HG03432 (cell line): Measurements from ENCODE around the gene KCNK6.
"Not testable (repeated sequence)": the region's sequence is repeated elsewhere in the genome, so short reads cannot be mapped to it uniquely, and the experiment has no call there.

ENCODE experiments used
- ATAC-seq: cut with Tn5 transposase; IDR thresholded peaks from one replicate; pipeline ENCODE4 v1.9.1; 2021; ENCODE audit warnings: mild to moderate bottlenecking, moderate library complexity; ENCODE audit not compliant: unreplicated experiment

Gene KCNK6

DNA sequence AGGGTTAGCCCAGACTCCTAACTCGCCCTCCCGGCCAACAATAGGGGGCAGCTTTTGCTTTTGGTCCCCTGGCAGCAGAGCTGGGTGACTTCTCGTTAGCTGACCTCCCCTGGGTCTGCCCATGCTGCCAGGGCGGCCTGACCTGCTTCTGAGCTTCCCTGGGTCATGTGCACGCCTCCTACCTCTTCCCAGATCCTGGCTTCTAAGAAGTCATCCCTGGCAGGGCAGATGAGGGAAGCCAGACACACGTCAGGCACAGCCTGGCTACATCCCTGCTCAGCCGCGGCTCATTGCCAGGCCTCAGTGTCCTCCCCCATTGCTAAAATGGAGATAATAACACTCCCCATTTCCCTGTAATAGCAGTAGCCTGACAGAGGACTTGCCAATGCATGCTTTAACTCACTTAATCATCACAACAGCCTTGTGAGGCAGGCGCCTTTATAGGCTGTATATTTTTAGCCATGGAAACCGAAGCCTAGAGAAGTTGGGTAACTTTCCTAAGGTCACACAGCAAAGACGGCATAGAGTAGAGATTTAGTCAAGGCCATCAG lies 2.1 kb downstream of the KCNK6 start:
- ATAC-seq, result no peak

GRCh38 chr19:38323291-38323690 lies 3.6 kb downstream of the KCNK6 start:
- ATAC-seq, result no peak

GRCh38 chr19:38324431-38324830 lies 4.8 kb downstream of the KCNK6 start:
- ATAC-seq, result no peak

- ATAC-seq, result no peak
Measured at GRCh38 chr19:38326591-38326990, 6.9 kb downstream of the KCNK6 start.

DNA sequence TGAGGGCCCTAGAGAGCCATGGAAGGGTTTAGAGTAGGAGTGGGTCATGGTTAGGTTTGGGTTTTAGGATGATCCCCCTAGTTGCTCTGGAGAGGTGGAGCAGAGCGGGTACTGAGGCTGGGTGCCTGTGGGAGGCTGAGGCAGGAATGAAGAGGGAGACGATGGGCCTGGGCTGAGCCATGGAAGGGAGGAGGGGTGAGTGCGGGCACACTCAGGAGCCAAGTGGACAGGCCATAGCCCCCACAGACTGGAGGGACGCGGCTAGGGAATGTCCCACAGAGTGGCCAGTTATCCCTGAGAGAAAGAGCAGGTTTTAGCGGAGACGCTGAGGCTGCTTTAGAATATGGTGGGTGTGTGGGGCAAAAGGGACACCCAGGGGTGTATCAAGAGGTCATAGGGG lies 10.0 kb downstream of the KCNK6 start:
- no peak for ATAC-seq

DNA sequence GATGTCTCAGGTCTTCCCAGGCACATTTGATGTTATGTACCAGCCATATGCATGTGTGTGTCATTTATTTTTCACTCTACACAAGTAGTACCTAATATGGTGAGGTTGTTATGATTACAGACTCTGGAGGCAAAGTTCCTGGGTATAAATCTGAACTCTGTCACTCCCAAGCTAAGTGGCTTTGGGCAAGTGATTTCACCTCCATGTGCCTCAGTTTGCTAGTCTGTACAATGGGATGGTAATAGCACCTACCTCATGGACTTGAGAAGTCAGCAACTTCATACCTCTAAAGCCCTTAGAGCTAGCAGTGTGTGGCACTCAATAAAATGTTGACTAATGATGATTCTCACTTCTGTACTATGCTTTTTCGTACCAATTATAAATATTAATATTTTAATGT lies 12.1 kb downstream of the KCNK6 start:
- ATAC-seq, result no peak

GRCh38 chr19:38333245-38333644 lies 13.6 kb downstream of the KCNK6 start:
- ATAC-seq, result no peak

GRCh38 chr19:38335949-38336637 lies 16.4 kb downstream of the KCNK6 start:
- peak; percentile 69 for ATAC-seq

- peak; percentile 52 for ATAC-seq
Measured at GRCh38 chr19:38336638-38337359, 17.2 kb downstream of the KCNK6 start.

- ATAC-seq, result no peak
Measured at GRCh38 chr19:38337360-38337653, 17.7 kb downstream of the KCNK6 start.

- ATAC-seq, result not testable (repeated sequence)
Measured at GRCh38 chr19:38339011-38339410, 19.4 kb downstream of the KCNK6 start.

DNA sequence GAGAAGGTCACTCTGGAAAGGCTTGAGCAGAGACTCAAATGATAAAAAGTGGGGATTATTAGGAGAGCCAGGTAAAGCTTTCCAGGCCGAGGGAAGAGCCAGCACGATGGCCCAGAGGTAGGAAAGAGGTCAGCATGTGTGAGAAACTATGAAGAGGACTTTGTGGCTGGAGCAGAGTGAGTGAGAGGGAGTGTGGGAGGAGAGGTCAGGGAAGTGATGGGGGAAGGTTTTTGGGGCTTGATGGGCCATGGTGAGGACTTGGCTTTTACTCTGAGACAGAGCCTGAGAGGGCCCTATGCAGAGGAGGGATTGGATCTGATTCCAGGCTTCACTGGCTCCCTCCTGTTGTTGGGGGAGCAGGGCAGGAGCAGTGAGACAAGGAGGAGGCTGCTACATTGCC lies 21.3 kb downstream of the KCNK6 start:
- no peak for ATAC-seq

GRCh38 chr19:38346837-38347236 lies 27.2 kb downstream of the KCNK6 start:
- no peak for ATAC-seq

DNA sequence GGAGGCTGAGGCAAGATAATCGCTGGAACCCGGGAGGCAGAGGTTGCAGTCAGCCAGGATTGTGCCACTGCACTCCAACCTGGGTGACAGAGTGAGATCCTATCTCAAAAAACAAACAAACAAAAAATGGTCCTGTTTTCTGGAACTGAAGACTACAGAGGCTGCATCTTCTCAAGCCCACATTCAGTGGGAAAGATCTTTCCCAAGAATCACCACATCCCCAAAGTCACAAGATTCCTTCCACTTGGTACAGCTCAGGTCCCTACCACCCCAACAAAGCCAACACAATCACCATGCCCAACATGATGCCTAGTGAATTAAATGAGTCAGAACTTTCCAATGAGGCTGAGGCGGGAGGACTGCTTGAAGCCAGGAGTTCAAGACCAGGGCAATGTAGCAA lies 31.2 kb downstream of the KCNK6 start:
- no peak for ATAC-seq

DNA sequence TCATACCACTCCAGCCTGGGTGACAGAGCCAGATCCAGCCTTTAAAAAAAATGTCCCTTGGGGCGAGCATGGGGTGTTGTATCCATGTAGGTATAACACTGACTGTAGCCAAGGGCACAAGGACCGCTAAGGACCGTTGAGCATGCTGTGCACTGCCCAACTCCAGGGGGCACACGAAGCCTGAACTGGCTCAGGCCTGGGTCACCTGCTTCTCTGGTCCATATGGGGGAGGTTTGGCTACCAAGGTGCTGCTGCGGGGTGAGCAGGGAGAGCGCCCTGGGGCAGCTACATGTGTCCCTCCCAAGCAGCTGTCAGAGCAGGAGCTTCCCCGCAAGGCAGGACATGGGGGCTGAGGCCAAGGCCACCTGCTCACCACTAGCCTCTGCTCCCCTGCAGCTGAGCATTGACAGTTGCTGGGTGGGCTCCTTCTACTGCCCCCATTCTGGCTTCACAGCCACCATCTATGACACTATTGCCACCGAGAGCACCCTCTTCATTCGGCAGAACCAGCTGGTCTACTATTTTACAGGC lies 32.3 kb downstream of the KCNK6 start:
- no peak for ATAC-seq

DNA sequence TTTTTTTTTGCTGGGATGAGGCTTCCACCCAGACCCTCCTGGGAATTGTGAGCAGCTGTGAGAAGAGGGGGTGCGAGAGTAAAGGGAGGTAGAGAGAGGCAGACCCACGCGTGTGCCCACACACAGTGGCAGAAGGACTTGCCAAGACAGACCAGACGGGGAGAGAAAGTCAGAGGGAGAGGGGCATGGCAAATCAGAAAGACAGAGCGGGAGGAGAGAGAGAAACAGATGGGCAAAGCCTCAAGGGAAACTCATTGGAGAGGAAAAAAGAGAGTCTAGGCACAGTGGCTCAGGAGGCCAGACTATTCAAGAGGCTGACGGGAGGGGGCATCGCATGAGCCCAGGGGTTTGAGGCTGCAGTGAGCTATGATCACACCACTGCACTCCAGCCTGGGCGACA lies 33.0 kb downstream of the KCNK6 start:
- no peak for ATAC-seq

DNA sequence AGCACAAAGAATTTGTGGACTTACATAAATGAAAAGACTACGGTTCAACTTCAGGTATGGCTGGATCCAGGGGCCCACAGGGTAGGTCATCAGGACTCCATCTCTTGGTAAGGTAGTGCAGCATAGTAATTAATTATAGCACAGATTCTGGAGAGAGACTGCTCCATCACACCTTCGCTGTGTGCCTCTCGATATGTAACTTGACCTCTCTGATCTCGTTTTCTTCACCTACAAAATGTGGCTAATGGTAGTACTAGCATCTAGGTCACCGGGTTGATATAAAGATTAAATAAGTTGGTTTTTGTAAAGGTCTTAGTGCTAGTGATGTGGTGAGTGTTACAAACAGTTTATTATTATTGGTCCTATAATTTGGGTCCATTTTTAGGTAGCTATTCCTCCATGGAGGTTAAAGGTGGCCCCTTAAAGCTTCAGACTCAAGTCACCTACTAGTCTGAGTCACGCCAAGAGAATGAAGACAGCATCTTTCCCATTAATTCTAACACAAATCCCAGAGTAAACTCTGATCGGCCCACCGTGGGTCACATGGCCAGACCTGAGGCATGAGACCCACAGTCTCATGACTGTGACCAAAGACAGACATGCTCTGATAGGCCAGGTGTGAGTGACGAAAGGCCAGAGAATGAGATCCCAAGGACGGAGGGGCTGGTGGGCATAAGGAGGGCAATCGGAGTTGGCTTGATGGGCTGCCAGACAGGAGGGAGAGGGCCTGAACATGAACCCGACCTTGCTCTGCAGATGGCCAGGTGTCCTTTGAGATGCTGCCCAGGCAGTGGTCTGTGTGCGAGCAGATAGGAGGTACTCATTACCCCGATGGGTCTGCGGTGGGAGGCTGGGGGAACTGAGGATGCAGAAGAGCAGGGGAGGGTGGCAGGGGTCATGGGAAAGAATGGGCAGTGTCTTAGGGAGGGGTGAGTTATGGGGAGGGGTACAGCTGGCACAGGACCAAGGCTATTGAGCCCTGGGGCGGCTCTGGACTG lies 36.4 kb downstream of the KCNK6 start:
- no peak for ATAC-seq

DNA sequence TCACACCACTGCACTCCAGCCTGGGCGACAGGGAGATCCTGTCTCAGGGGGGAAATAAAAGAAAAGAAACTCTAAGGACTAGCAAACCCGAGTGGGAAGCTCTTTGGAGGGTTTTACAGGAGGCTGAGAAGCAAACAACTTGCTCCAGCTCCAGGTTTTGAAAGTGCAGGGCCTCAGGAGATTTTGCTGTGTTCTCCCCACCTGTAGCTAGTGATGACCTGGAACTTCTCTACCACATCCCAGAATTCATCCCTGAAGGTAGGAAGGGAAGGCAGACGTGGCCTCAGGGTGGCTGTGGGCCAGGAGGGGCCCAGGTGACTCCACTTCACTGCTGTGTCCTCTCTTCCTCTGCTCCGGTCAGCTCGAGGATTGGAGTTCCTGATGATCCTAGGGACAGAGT lies 38.4 kb downstream of the KCNK6 start:
- ATAC-seq, result no peak

- no peak for ATAC-seq
Measured at GRCh38 chr19:38359242-38360021, 39.8 kb downstream of the KCNK6 start.

DNA sequence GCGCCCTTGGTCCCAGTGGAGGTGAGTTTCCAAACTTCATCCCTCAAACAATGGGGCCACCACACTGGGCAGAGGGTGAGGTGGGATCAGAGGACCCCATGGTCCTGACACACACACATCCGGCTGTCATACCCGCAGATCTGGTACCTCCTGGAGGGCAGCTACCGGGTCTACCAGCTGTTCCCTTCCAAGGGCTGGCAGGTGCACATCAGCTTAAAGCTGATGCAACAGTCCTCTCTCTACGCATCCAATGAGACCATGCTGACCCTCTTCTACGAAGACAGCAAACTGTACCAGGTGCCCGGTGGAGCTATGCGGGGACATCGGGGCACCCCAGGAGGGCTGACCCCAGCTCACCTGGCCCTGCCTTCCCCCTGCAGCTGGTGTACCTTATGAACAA lies 40.7 kb downstream of the KCNK6 start:
- ATAC-seq, result no peak
